ENCODE measurements around the gene NAAA.

- no peak for TF ChIP-seq POLR2AphosphoS5 (IDR thresholded peaks at IDR 0.05; ENCODE audit: borderline replicate concordance, low read depth, low read length)
- no peak for TF ChIP-seq EZH2 (IDR thresholded peaks at IDR 0.05)
Observed at GRCh38 chr4:75889537-75890199, 51.1 kb downstream of the NAAA start.
